Skeletal muscle cell (primary cell): ENCODE measurements around the gene CPD.
A peak's percentile ranks its signal among the peaks of the same experiment; 100 is the strongest.

Source experiments
- DNase-seq: peaks from one replicate; pipeline ENCODE4 v3.0.0-alpha.2; 2010; ENCODE audit warnings: low read depth
- H3K4me3 ChIP-seq: 2 replicates; pipeline ENCODE4 v1.5.1; 2011; ENCODE audit warnings: low read depth, mild to moderate bottlenecking, control low read depth, low read length, moderate library complexity

CPD gene

DNA sequence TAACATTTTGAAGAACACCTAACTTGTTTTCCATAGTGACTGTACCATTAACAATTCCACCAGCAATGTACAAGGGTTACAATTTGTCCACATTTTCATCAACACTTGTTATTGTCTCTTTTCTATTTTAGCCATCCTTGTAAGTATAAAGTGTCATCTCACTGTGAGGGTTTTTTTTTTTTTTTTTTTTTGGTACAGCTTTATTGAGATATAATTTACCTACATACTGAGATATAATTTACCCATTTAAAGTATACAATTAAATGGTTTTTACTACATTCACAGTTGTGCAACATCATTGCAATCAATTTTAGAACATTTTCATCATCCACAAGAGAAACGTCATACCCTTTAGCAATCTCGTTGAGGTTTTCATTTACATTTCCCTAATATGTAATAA, 27.0 kb upstream of the CPD start:
- no peak overlapping the region for H3K4me3 ChIP-seq
- DNase-seq = no peak

DNA sequence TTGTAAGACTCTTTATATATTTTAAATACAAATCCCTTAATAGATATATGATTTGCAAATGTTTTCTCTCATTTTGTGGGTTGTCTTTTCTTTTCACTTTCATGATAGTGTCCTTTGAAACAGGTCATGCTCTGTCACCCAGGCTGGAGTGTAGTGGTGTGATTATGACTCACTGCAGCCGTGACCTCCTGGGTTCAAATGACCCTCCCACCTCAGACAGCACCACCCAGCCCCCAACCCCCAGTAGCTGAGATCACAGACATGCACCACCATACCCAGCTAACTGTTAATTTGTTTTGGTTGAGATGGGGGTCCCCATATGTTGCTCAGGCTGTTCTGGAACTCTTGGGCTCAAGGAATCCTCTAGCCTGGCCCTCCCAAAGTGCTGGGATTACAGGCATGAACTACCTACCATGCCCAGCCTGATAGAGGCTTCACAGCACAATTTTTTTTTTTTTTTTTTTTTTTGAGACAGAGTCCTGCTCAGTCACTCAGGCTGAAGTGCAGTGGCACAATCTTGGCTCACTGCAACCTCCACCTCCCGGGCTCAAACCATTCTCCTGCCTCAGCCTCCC, 26.4 kb upstream of the CPD start:
- DNase-seq = no peak
- H3K4me3 ChIP-seq = no peak overlapping the region

DNA sequence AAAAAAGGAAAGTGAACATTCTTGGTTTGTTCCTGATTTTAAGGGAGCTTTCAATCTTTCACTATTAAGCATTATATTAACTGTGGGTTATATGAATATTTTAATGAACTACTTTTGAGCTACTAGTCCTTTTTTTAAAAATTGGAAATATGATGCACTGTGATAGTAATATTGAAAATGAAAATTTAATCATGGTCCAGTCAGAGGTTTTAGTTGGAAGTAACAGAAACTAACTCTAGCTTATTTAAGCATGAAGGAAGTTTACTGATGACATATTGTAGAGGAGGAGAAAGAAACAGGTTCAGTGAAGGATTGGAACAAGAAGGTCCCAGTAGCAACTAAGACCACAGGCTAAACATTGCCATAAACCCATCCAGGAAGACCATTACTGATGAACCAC, 24.0 kb upstream of the CPD start:
- no peak overlapping the region for H3K4me3 ChIP-seq
- no peak for DNase-seq

DNA sequence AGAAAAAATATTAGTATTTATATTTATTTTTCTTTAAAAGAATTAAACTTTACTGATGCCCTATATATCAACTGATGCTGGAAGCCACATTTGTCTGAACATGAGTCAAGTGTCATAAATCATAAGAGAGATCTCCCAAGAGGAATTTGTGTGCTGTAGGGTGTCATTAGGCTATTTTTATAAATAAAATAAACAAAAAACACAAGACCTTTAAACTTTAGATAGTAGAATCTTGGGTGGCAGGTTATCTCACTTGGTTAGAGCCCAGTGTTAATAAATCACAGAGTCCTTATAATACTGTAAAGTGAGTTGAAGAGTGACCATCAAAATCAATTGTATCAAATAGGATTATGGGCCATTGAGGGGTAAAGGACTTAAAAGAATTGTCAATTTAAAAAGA, 21.3 kb upstream of the CPD start:
- H3K4me3 ChIP-seq = no peak overlapping the region
- no peak for DNase-seq

DNA sequence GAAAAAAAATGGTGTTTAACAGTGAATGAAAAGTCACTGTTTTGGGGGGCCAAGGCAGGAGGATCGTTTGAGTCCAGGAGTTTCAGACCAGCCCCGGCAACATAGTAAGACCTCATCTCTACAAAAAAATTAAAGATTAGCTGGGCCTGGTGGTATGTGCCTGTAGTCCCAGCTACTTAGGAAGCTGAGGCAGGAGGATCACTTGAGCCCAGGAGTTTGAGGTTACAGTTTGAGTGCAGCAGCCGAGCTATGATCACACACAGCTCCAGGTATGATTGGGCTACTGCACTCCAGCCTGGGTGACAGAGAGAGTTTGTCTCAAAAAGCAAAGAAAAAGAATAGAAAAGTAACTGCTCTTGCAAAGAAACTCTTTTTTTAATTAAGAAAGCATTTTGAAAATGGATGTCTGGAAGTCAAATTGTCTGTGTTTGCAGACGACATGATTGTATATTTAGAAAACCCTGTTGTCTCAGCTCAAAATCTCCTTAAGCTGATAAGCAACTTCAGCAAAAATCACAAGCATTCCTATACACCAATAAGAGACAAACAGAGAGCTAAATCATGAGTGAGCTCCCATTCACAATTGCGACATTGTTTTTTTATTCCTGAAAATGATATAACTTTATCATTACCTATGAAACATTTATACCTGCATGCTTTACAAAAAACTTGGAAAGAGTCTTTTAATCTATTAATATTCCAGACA, 20.5 kb upstream of the CPD start:
- no peak overlapping the region for H3K4me3 ChIP-seq
- no peak for DNase-seq

DNA sequence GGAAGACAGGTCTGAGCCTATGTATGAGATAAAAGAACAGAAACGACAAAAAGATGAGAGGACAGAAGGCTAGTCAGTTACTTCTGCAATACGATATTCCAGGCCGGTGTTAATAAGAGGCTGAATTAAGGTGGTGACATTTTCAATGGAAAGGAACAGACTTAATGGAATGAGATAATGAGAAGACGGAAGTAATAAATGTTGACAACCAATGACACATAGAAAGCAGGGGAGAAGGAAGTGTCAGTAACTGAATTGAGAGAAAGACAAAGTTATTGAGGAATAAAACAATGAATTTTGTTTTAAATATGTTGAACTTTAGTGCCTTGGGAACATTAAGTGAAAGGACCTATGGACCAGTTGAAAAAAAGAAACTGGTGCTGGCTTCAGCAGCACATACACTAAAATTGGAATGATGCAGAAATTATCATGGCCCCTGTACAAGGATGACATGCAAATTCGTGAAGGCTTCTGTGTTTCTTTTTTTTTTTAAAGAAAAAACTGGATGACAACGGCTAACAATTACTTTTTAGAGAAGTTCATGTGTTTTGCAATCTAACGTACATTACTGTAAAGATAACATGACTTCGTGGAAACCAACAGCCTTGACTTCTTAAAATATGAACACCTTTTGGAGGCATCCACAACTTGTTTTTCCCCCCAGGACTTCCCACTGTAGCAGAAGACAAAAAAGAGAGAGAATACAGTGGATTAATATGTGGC, 18.5 kb upstream of the CPD start:
- no peak overlapping the region for H3K4me3 ChIP-seq

DNA sequence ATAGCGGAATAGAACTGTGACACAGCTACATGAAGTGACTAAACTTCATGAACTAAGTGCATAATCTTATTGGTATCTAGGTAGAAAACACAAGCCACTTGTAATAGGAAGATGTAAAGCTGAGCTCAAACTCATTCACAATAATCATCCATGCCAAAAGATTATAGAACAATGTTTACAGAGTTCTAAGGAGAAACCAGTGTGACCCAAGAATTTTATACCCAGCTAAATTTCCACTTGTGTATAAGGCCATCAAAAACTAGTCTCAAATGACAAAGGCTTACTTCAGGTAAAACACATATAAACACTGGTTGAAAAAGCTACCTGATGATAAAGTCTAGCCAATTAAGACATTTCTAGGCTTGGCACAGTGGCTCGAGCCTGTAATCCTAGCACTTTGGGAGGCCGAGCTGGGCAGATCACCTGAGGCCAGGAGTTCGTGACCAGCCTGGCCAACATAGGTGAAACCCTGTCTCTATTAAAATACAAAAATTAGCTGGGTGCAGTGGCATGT, 16.9 kb upstream of the CPD start:
- DNase-seq = no peak
- H3K4me3 ChIP-seq = no peak overlapping the region

More for the DNA sequence above, 18.5 kb upstream of the CPD start:
- DNase-seq = no peak

DNA sequence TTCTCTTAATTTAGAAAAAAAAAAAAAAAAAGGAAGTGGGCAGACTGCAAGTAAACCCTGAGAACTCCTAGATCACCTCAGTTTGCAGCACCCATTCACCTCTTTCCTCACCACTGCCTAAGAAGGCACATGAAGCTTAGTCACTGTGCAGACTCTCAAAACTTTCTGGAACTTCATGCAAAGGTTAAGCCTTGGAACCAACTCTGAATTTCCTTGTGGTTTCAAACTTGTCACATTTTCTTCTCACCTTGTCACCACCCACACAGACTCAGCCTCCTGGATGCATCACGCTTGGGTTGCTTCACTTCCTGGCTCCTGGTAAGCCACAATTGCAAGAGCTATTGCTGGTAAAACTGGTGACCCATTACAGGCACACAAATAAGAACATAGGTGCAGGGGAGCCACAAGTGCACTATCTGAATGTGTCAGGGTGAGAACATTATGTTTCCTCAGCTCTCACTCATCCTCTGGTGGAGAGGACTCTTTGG, 15.0 kb upstream of the CPD start:
- DNase-seq = peak; percentile 68
- no peak overlapping the region for H3K4me3 ChIP-seq

DNA sequence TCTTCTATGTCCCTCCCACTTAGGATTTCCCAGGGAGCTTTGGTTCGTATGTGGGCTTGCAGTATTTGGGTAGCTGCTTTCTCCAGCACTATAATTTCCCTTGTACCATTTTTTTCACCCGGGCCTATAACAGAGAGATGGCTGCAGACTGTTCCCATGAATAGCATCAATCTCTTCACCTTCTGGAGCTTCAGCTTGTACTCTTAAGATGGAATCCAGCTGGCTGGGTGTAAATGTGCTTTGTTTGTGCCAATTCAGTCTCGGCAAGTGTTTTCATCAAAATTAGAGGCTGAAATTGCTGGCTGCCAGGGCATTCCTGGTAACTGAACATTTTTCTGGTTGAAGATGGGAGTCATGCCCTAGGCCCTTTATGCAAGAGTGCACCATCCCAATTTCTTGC, 12.2 kb upstream of the CPD start:
- no peak overlapping the region for H3K4me3 ChIP-seq
- DNase-seq = no peak

DNA sequence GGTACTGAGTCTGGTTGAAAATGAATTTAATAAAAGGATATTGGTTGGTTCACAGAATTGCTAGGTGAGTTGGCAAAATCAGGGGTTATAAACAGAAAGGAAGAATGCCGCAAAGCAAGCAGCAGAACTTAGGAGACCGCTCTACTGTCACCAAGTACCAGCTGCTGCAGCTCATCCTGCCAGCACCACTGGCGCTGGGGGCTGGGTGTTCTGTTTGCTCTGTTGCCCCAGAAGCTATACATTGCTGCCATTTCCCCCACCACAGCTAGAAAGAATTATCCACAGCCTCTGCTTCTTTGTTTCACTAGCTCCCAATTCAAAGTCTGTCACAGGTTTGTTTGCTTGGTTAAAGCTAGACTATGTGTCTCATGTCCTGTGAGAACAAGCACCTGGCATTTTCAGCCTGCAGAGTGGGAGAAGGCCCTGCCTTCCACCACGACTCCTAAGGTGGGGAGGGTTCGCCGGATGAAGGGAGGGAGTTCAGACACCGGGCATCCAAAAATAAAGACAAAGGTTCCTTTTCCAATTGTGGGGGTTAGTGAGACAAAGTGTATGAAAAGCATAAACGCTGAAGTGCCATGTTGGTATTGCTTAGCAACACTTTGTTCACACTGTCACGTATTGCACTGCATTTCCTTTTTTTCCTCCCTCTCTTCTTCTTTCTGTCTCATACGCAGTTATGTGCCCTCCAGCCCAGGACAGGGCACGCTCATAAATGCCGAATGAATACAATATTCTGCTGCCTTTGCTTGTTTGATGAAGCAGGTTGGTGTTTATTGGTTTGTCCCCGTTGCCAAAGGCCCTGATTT, 9.6 kb upstream of the CPD start:
- no peak overlapping the region for H3K4me3 ChIP-seq
- no peak for DNase-seq

DNA sequence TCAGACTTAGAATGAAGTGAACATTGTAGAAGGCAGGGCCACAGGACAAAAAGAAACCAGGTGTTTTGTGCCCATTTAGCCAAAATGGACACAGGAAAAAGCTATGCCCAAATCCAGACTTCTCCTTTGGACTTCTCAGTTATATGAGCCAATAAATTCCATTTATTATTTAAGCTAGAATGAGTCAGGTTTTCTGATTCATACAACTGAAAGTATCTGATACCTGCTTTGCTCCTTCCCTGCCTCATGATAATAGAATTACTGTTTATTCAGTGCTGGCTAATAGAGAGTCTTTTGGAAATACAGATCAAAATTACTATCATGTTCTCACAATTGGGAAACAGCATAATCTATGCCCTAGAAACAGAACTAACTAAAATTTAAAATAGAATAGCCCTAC, 8.7 kb upstream of the CPD start:
- no peak overlapping the region for H3K4me3 ChIP-seq
- no peak for DNase-seq

DNA sequence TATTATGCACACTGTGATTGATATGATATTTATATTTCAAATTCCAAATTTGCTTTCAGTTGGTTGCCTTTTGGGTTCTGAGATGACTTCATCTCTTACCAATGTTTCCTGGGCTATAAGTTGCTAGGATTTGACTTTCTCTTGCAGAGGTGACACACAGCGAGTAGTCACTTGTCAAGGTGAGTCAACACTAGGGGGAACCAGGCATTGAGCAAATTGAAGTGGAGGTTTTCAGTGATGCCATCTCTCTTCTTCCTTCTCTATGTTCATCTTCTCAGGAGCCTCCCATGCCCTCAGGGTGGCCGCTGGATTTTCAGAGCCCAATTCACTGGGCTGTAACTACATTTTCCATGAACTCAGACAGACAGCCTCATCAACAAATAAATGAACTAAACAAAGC, 6.0 kb upstream of the CPD start:
- H3K4me3 ChIP-seq = no peak overlapping the region
- no peak for DNase-seq

DNA sequence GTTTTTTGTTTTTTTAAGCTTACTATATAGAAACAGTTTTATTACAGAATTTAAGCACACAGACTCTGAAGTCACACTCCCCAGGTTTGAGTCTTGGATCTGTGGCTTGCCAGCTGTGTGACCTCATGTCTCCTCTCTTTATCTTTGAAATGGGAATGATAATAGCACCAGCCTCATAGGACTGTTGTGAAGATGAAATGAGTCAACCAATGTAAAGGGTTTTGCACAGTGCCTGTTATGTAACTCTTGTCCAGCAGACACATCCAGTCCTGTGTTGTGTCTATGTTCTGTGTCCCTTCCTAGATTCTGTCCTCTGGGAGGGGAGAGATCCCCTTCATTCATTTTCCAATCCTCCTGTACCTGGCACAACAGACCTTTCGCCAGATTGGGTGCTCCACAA, 3.1 kb upstream of the CPD start:
- no peak for DNase-seq
- no peak overlapping the region for H3K4me3 ChIP-seq

DNA sequence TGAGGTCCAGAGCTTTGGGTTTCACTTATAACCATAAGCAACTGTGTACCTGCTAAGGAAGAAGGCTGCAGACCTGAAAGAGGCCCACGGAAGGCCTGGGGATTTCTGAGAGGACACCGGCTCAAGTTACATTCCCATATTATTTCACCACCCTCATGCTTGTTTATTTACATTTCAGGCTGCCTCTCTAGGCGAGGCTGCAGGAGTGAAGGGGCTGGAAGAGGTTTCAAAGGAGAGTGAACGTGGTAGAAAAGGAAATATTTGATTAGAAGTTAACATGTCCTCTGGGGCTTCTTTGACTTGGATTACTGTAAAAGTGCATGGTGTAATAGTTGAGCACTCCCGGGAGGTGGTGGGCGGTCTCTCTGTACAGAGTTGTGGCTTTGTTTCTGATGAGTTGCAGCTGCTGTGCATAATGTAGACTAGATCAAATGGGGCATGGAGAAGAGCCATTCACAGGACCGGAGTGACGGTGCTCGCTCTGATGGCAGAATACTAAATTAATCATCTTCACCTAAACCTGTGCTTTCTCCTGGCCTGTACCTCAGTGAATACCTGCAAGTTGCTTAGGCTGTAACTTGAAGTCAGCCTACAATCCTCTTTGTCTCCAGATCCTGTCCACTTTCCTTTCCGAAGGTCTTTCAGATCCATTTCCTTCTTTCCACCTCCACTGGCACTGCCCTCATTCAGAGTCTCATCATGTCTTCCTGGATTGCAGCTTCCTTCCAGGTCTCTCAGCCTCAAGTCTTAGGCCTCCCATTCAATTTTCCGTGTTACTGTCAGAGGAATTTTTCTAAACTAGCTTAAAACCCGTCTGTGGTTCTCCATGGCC, 1.9 kb upstream of the CPD start:
- DNase-seq = peak; percentile 84
- peak overlapping the region; percentile 3 for H3K4me3 ChIP-seq

DNA sequence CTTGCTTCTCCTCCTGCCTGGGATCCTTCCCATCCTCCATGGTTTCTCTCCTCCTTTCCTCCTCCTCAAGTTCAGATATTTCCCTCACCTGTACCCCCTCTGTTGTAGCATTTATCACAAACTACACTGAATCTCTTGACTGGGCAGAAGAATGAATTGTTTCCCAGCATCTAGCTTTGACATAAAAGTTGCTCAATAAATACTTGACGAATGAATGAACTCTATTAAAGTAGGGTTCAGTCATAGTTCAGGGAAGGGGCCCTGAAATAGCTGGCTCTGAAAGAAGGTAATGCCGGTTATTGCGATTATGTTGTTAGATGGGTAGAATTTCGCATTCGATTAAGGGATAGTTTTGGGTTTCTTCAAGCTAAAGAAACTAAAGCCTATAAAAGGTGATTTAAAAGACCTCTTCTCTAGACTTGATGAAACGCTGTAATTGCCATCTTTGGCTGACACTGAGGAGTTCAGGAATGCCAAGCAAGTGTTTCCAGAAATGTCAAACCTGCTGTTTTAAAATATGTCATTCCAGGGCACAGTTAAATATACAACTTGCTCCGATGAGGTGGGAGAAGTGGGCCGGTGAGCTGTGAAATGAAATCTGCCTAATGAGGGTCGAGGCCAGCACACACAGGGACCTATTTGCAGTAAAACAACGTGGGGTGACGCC, 1.0 kb upstream of the CPD start:
- H3K4me3 ChIP-seq = peak overlapping the region; percentile 82
- no peak for DNase-seq

DNA sequence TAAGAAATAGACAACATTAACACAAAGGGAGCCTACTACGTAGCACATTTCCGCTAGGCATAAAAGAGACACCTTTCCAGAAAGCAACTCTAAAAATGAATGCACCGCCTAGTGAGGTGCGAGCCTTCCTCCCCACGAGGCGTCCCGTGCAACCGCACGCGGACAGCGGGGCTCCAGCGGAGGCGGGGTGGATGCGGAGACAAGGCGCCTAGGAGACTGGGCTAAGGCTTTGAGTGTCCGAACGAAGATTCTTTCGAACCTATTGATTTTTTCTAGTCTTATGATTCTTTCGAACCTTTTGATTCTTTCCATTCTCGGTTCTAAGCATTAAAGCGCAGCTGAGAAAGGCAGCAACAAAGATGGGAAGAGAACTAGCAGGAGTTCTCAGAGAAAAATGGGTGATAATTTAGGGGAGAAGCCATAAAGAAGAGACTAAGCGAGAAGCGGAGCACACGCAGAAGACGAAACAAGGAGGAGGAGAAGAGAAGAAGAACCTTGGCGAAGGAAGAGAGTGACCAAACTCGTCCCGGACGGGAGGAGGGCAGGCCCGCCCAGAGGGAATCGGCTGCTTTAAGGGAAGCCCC, 394 bp upstream of the CPD start:
- H3K4me3 ChIP-seq = peak overlapping the region; percentile 82
- DNase-seq = no peak

DNA sequence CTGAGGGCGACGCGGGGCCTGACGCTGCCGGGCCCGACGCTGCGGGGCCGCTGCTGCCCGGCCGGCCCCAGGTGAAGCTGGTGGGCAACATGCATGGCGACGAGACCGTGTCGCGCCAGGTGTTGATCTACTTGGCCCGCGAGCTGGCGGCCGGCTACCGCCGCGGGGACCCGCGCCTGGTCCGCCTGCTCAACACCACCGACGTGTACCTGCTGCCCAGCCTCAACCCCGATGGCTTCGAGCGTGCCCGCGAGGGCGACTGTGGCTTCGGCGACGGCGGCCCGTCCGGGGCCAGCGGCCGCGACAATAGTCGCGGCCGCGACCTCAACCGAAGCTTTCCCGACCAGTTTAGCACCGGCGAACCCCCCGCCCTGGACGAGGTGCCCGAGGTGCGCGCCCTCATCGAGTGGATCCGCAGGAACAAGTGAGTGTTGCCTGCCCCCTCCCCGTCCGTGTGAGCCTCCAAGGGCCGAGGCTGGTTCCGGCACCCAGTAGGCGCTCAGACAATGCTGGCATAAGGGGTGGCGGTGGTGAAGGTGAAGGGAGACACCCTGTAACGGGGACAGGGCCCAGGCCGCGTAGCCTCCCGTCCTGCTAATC, 676 bp downstream of the CPD start:
- DNase-seq = no peak
- peak overlapping the region; percentile 82 for H3K4me3 ChIP-seq

DNA sequence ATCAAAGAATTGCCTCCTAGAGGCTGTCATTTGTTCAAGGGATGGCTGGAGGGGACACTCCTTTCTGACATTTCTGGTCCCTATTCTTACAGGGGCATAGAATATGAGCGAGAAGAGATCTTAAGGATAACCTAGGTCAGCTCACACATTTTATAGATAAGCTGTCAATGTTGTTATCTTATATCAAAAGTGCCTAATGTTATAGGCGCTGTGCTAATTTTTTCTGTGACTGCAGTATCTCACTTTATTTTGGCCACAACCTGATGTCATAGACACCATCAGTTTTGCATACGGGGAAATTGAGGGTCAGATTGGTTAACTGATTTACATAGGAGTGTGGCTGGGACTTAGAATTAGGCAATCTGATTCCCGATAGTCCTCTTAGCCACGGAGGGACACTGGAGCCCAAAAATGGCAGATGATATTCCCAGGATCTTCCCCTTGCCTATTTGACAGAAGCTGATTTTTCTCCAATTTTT, 1.2 kb downstream of the CPD start:
- H3K4me3 ChIP-seq = peak overlapping the region; percentile 82
- DNase-seq = no peak
